Dedifferentiated amniotic fluid mesenchymal stem cell (primary cell): ENCODE measurements around the gene NSD1.

Source experiments
- DNase-seq: peaks from one replicate; pipeline ENCODE4 v3.0.0-alpha.2; 2016; ENCODE audit errors: extremely low spot score

NSD1 gene

GRCh38 chr5:177133096-177133852 is at the start of gene NSD1:
Gene NSD1 (plus strand): TSS chr5:177133773. CDS start chr5:177135104, 1,331 bp downstream.
- DNase-seq = no peak

GRCh38 chr5:177084175-177084574 is 49.4 kb upstream of the NSD1 start:
- no peak for DNase-seq

- DNase-seq = no peak
Measured at GRCh38 chr5:177085985-177086653, 47.5 kb upstream of the NSD1 start.

- DNase-seq = no peak
Measured at GRCh38 chr5:177086654-177087397, 46.7 kb upstream of the NSD1 start, which contains the start of gene FGFR4. Gene FGFR4 (plus strand): TSS chr5:177086915. CDS start chr5:177089603, 2,688 bp downstream.

DNA sequence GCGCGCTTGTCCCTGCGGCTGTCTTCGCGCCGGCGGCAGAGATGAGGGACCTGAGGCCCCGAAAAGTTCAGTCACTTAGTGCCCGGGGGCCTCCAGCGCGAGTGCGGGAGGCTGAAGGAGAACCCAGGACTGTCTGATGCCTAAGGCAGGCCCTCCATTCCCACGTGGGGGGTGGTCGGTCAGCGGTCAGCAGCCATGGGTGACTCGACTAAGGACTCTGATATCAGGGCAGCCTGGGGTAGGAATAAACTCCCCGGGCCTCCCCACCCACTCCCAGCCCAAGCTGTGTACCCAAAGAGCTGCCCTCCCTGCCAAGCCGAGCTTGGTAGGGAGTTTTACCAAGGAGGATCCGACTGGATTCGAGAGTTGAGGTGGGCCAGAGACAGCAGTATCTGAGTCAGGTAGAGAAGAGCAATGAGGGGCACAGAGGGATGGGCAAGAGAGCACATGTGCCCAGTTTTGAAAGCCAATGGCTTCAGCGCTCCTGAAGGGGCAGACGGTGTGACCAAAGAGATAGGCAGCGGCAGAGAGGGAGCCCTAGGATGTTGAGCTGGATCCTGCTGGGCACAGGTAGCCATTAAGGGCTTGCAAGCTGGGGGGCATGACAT is 46.1 kb upstream of the NSD1 start:
- DNase-seq = no peak

- DNase-seq = no peak
Measured at GRCh38 chr5:177089127-177089526, 44.4 kb upstream of the NSD1 start.

GRCh38 chr5:177089825-177090641 is 43.5 kb upstream of the NSD1 start:
- DNase-seq = no peak

DNA sequence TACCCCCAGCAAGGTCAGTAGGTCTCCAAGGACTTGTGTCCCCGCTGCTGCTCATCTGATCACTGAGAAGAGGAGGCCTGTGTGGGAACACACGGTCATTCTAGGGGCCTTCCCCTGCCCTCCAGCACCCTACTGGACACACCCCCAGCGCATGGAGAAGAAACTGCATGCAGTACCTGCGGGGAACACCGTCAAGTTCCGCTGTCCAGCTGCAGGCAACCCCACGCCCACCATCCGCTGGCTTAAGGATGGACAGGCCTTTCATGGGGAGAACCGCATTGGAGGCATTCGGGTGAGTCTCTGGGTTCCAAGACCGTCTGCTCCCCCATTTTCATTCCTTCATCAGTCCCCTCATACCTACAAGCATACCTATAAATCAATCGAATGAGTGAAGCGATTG is 42.8 kb upstream of the NSD1 start:
- DNase-seq = no peak

DNA sequence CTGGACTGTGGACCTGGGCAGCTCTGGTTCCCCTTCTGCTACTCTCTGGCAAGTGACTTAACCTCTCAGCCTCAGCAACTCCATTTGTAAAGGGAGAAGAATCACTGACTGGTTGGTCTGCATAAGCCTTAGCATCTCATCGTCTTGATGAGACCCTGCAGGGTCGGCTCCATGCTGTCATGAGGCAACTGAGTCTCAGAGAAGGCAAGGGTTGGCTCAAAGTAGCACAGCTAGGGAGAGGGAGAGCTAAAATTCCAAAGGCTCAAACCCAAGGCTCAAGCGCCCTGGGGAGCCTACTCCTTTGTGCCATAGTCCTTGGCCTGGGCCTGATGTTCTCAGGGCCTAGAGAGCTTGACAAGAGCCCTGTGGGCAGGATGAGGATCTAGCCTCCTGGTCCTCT is 42.3 kb upstream of the NSD1 start:
- DNase-seq = no peak

GRCh38 chr5:177092178-177093081 is 41.1 kb upstream of the NSD1 start:
- DNase-seq = no peak

DNA sequence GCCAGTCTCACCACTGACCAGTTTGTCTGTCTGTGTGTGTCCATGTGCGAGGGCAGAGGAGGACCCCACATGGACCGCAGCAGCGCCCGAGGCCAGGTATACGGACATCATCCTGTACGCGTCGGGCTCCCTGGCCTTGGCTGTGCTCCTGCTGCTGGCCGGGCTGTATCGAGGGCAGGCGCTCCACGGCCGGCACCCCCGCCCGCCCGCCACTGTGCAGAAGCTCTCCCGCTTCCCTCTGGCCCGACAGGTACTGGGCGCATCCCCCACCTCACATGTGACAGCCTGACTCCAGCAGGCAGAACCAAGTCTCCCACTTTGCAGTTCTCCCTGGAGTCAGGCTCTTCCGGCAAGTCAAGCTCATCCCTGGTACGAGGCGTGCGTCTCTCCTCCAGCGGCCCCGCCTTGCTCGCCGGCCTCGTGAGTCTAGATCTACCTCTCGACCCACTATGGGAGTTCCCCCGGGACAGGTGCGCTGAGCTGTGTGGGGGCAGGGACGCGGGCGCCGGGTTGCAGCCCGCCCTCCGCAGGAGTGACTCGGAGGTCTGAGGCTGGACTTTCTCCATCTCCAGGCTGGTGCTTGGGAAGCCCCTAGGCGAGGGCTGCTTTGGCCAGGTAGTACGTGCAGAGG is 40.4 kb upstream of the NSD1 start:
- DNase-seq = no peak

GRCh38 chr5:177093803-177094202 is 39.8 kb upstream of the NSD1 start:
- no peak for DNase-seq

DNA sequence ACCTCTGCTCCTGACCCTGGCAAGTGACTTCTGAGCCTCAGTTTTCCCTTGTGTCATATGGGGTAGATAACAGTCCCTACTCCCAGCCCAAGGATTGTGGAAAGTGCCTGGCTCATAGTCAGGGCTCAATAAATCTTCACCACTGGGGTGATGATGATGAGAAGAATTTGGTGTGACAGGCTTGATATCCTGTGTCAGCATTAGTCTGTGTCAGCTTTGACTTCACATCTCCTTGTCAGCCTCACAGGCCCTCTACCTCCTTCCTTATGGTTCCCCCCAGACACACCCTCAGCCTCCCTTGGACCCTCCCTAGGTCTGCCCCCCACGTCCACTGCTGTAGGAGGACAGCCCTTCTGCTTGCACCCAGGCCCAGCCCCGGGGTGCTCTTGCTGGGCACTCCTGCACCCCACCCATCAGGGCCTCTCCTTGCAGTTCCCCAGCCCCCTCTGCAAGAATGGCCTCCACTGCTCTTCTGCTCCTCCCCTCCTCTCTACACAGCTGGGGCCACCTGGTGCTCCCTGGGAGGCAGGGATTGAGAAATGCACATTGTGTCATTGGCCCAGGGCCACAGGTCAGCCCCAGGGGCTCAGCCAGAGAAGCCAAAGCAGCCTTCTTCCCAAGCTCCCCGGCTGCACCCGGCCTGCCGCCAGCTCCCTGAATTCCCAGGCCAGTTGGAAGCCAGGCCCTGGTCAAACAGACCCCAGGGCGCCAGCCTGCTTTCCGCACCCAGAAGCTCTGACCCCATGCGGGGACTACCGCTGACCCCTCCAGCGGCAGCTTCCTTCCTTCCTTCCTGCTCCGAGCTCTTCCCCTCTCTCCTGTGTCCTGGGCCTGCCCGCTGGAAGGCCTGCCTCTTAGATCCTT is 39.1 kb upstream of the NSD1 start:
- no peak for DNase-seq

DNA sequence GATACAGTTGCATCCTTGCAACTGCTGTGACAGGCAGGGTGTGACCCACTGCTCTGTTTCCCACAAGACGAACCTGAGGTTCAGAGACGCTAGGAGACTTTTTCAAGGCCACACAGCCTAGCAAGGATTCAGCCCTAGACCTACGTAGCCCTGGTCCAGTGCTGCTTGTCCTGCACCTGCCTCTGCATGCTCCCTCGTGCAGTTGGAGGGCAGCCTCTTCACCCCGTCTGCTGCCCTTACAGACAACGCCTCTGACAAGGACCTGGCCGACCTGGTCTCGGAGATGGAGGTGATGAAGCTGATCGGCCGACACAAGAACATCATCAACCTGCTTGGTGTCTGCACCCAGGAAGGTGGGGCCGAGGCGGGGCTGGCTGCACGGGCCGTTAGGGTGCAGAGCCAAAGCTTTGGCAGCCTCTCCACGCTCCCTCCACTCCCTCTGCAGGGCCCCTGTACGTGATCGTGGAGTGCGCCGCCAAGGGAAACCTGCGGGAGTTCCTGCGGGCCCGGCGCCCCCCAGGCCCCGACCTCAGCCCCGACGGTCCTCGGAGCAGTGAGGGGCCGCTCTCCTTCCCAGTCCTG is 38.4 kb upstream of the NSD1 start:
- no peak for DNase-seq

- no peak for DNase-seq
Measured at GRCh38 chr5:177096162-177097015, 37.2 kb upstream of the NSD1 start.

DNA sequence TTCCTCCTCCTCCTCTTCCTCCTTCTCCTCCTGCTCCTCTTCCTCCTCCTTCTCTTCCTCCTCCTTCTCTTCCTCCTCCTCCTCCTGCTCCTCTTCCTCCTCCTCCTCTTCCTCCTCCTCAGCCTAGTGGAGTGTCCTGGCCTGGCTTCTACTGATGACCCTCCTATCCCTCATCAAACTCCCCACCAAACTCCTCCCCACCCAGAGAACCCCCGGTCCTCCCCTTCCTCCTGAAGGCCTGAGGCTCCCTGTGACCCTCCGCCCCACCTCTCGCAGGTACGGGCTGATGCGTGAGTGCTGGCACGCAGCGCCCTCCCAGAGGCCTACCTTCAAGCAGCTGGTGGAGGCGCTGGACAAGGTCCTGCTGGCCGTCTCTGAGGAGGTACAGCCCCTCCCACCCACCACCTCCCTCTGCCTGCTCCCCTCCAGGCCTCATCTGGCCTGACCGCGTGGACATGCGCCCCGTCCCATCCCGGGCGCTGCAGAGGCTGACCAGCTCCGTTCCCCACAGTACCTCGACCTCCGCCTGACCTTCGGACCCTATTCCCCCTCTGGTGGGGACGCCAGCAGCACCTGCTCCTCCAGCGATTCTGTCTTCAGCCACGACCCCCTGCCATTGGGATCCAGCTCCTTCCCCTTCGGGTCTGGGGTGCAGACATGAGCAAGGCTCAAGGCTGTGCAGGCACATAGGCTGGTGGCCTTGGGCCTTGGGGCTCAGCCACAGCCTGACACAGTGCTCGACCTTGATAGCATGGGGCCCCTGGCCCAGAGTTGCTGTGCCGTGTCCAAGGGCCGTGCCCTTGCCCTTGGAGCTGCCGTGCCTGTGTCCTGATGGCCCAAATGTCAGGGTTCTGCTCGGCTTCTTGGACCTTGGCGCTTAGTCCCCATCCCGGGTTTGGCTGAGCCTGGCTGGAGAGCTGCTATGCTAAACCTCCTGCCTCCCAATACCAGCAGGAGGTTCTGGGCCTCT is 36.3 kb upstream of the NSD1 start:
- DNase-seq = no peak
